Stimulated activated CD4-positive, alpha-beta T cell treated with anti-CD3 and anti-CD28 coated beads, Interleukin-1b, Interleukin-23, amount 100 ng/mL, for 48 hours (primary cell): ENCODE measurements around the gene SLC6A3.
"Not testable (repeated sequence)": the region's sequence is repeated elsewhere in the genome, so short reads cannot be mapped to it uniquely, and the experiment has no call there.

ENCODE experiments used
- DNase-seq: peaks from one replicate; pipeline ENCODE4 v3.0.0-alpha.2; 2020

Gene SLC6A3

GRCh38 chr5:1477341-1477740, 32.1 kb upstream of the SLC6A3 start:
- no peak for DNase-seq

GRCh38 chr5:1476967-1477310, 31.7 kb upstream of the SLC6A3 start:
- no peak for DNase-seq

GRCh38 chr5:1476181-1476966, 31.1 kb upstream of the SLC6A3 start:
- DNase-seq, result no peak

GRCh38 chr5:1475544-1475900, 30.3 kb upstream of the SLC6A3 start:
- DNase-seq, result not testable (repeated sequence)

GRCh38 chr5:1474866-1475543, 29.8 kb upstream of the SLC6A3 start:
- DNase-seq, result no peak

- no peak for DNase-seq
These were observed 29.1 kb upstream of the SLC6A3 start for GRCh38 chr5:1474183-1474839.

- no peak for DNase-seq
These were observed 28.5 kb upstream of the SLC6A3 start for GRCh38 chr5:1473746-1474145.

GRCh38 chr5:1472964-1473628, 27.9 kb upstream of the SLC6A3 start:
- no peak for DNase-seq

- DNase-seq, result no peak
These were observed 27.0 kb upstream of the SLC6A3 start for GRCh38 chr5:1471997-1472963.

- DNase-seq, result no peak
These were observed 26.1 kb upstream of the SLC6A3 start for GRCh38 chr5:1471240-1471853.

GRCh38 chr5:1470762-1471211, 25.5 kb upstream of the SLC6A3 start:
- DNase-seq, result no peak

GRCh38 chr5:1468629-1469527, 23.6 kb upstream of the SLC6A3 start:
- no peak for DNase-seq

- DNase-seq, result no peak
These were observed 23.0 kb upstream of the SLC6A3 start for GRCh38 chr5:1468247-1468612.

- no peak for DNase-seq
These were observed 22.4 kb upstream of the SLC6A3 start for GRCh38 chr5:1467341-1468246.

- DNase-seq, result no peak
These were observed 21.5 kb upstream of the SLC6A3 start for GRCh38 chr5:1466631-1467265.

- no peak for DNase-seq
These were observed 20.8 kb upstream of the SLC6A3 start for GRCh38 chr5:1465966-1466471.

GRCh38 chr5:1465117-1465516, 19.9 kb upstream of the SLC6A3 start:
- DNase-seq, result no peak

- no peak for DNase-seq
These were observed 19.3 kb upstream of the SLC6A3 start for GRCh38 chr5:1464511-1464910.

GRCh38 chr5:1464096-1464446, 18.8 kb upstream of the SLC6A3 start:
- DNase-seq, result no peak
